ENCODE results near the gene SNX20.

SNX20 gene

DNA sequence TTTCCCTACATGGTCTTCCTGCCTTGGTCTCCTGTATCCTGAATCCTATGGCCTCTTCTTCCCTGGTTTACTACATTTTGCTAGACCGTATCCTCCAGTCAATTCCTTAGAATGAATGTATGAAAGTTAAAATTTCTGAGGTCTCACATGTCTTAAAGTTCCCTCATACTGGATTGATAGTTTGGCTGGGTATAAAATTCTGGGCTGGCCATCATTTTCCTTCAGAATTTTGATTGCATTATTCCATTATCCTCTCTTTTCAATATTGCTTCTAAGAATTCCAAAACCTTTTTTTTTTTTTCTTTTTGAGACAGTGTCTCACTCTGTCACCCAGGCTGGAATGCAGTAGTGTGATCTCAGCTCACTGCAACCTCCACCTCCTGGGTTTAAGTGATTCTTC is 23.1 kb upstream of the SNX20 start:
- no peak for DNase-seq

DNA sequence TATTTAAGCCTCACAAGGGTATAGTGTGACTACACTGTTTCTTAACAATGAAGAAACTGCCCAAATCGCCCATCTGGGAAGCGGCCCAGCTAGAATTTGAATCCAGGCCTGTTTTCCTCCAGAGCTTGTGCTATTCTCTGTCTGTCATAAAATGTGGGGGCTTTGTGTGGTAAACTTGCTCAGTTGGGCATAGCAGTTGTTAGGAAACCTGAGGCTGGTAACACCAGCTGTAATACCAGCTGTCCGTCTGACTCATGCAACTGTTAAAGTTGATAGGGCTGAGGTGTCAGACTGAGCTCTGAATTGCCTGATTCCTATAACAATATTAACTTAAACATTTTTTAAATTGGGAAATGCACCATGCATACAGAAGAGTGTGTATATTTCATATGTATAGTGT is 21.6 kb upstream of the SNX20 start:
- DNase-seq = no peak

DNA sequence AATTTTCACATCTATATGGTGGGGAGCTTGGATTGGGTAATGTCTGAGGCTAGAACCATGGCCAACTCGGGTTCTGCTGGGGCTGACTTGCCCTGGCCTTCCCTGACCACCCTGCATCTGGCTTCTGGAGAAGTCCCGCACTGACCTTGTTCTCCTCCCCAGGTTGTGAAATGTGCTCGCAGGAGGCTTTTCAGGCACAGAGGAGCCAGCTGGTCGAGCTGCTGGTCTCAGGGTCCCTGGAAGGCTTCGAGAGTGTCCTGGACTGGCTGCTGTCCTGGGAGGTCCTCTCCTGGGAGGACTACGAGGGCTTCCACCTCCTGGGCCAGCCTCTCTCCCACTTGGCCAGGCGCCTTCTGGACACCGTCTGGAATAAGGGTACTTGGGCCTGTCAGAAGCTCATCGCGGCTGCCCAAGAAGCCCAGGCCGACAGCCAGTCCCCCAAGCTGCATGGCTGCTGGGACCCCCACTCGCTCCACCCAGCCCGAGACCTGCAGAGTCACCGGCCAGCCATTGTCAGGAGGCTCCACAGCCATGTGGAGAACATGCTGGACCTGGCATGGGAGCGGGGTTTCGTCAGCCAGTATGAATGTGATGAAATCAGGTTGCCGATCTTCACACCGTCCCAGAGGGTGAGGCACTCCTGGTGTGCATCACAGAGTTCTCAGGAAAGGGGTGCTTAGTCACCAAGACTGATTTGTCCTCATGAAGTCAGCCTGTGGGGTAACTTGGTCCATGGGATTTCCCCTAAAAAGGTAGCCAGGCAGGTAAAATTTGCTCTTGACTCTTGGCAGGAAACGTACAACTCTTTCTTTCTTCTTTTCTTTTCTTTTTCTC is 18.4 kb upstream of the SNX20 start:
- DNase-seq = no peak

DNA sequence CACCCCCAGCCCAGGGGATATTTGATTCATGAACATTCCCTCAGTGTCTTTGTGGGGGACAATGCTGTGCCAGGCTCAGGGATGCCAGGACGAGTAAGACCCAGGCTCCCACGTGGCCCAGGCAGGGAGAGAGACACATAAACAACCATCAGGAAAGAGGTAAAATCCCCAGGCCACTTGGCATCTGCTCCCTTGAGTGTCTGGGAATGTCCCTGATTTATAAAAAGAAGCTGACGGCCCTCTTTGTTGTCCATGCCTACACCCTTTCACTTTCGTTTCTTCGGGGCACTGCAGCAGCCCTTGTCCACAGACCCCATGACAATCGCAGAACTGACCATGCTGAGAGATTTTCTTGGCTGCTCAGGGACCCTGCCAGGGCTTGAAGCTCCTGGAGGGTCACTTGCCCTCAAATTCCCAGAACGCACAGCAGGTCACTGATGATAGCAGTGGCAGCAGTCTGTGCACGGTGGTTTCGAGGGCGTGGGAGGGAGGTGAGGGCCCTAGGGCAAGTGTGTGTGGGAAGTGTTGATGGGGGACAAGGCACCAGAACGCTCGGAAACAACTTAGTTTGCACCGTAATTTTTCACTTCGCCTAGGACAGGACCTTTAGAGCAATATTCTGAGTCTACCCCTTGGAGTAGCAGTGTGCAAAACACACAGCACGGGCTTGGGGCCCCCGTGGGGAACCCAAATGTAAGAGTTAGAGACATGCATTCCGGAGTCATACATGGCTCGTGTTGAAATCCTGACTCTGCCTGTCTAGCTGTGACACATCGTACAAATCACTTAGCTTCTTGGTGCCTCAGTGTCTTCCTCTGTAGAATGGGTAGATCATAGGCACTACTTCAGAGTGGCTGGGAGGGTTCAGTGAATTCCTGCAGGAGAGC is 17.0 kb upstream of the SNX20 start:
- no peak for DNase-seq

DNA sequence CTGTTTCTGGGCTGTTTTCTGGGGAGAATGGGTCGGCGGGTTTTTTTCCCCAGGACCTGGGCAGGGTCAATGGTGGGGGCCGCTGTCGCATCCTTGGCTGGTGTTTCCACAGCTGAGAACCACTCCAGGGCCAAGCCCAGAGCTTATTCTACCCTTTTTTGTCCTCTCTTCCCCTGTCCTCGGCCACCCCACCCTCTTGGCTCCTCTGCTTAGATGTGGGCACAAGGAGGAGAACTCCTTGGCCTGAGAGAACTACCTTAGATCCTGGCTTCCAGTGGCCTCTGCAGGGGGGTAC is 16.3 kb upstream of the SNX20 start:
- no peak for DNase-seq

DNA sequence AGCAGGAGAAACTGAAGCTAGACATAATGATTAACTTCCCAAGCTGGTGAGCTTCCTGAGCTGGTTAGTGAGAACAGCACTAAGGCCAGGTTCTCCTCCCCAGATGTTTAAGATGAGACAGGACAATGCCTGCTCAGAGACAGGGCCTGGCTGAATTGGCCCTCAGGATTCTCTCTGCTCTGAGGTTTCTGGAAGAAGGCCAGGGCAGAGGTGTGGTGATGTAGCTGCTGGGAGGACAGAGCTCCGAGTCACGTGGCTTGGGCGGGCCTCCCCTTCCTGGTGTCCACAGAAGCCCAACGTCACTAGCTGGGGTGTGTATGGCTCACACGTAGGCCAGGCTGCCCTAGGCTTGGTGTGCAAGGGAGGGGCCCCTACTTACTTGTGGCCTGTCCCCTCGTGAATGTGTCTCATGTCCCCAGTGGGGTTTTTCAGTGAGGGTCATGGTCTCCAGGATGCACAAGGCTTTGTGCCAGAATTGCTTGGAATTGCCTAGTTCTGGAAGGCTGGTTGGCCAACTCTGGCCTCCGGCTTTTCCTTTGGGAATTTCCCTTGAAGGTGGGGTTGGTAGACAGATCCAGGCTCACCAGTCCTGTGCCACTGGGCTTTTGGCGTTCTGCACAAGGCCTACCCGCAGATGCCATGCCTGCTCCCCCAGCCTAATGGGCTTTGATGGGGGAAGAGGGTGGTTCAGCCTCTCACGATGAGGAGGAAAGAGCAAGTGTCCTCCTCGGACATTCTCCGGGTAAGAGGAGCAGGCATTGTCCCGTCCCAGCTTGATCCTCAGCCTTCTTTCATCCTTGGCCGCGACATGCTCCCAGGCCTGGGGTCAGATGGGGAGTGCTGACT is 15.7 kb upstream of the SNX20 start:
- DNase-seq = peak; percentile 22

DNA sequence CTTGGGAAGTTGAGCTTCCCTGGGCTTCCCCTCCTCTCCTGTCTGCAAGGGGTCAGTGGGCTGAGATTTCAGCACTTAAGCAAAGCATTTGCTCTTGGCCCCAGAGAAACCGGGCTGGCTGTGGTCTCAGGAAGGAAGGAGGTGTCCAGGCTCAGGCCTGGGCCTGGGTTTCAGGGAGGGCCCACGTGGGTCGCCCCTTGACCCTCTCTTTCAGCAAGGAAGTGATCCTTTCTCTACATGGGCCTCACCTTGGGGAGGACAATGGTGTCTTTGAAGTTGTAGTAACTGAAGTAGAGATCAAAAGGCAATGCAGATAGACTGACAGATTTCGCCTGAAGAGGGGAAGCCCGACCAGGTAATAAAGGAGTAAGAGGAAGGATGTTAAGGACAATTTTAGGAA is 15.0 kb upstream of the SNX20 start:
- DNase-seq = no peak

DNA sequence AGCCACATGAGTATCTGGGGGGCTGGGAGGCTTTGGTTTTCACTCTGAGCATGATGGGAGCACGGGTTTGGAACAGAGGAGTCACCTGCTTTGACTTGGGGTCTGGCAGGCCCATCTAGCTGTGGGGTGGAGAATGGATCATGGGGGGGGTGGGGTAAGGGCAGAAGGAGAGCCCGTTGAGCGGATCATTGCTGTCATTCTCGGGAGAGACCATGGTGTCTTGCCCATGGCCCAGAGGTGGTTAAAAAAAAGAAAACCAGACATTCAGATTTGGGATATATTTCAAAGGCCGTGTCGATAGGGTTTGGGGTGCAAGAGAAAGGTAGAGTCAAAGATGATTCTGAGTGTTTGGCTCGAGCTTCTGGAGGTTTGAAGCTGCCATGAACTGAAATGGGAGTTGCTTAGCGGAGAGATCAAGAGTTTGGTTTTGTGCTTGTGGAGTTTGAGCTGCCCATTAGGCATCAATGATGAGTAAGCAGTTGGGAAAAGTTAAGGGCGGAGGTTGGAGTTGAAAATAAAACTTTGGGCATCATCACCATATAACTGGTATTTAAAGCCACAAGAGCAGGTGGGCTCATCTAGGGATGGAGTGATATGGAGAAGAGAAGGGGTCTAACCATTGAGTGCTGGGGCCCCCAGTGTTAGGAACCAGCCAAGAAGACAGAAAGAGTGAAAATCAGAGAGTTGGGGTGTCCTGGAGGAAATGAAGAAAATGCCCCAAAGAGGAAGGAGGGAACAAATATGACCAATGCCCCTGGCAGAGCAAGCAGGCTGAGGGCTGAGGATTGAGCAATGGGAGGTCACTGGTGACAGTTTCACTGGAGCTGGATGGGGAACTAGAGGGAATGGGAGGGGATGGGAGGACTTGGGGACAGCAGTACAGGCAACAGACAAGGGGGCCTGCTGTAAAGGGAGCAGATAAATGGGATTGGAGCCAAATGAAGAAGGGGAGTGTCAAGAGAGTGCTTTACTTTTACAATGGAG is 14.2 kb upstream of the SNX20 start:
- DNase-seq = no peak

DNA sequence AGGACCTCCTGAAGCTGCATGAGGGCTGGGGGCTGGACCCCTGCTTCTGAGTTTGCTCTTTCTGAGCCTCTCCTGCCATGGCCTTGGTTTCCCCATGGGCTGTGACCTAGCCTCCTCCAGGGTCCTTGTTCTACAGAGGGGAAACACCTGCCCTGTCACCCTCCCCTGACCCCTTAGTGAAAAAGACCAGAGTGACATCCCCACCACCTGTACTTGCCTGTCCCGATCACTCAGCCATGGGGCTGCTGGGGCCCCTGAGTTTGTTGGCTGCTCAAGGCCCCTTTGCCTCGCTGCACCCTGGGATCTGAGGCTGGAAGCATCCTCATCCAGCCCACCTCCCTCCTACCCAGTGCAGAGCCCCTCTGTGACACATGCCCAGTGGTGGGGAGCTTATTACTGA is 13.1 kb upstream of the SNX20 start:
- no peak for DNase-seq

DNA sequence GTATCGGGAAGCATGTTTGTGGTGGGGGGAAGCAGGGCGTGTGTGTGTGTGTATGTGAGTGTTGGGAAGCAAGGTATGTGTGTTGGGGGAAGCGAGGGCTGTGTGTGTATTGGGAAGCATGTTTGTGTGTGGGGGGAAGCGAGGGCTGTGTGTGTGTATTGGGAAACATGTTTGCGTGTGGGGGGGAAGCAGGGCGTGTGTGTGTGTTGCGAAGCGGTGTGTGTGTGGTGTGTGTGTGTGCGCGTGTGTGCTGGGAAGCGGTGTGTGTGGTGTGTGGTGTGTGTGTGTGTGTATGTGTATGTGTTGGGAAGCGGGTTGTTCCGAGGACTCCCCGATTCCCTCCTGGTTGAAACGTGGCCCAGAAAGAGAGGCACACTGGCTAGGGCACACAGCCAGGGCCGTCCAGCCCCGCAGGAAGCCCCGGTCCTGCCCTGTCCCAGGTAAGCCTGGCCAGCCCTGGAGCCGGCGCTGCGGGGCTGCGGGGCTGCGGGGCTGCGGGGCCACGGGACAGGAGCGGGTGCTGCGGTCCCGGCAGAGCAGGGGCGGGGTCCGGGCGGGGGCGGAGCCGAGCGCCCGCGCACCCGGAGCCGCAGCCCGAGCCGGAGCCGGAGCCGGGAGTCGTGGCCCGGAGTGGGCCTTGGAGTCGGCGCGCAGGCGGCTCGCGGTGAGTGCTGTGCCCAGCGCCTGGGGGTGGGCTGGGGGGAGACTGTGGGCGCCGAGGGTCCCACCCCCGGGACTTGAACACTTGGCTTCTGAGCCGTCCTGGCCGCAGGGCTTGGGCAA is 12.1 kb upstream of the SNX20 start, which contains the start of gene NOD2:
Gene NOD2, plus strand, starts transcription at position 608 of the 783 bp plus-strand sequence. CDS start 5,890 bp downstream, outside the sequence.
- no peak for DNase-seq

DNA sequence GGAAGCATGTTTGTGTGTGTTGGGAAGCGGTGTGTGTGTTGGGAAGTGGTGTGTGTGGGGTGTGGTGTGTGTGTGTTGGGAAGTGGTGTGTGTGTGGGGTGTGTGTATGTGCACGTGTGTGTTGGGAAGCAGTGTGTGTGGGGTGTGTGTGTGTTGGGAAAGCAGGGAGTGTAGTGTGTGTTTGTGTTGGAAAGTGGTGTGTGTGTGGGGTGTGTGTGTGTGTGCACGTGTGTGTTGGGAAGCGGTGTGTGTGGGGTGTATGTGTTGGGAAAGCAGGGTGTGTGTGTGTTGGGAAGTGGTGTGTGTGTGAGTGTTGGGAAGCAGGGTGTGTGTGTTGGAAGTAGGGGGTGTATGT is 11.5 kb upstream of the SNX20 start:
- no peak for DNase-seq

DNA sequence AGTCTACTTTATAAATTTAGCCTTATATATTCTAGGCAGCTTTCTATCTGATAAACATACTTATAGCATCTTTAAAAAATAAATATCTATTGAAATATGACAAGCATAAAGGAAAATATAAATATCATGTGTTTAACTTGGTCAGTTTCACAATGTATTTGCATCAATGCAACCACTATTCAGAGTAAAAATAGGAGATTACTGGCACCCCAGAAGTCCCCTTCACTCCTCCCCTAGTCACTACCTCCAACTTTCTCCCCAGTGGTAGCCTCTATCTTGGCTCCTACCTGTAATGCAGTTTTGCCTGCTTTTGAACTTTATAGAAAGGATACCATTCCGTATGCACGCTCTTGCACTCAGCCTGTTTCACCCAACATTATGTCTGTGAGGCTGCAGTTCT is 9.1 kb upstream of the SNX20 start:
- no peak for DNase-seq

DNA sequence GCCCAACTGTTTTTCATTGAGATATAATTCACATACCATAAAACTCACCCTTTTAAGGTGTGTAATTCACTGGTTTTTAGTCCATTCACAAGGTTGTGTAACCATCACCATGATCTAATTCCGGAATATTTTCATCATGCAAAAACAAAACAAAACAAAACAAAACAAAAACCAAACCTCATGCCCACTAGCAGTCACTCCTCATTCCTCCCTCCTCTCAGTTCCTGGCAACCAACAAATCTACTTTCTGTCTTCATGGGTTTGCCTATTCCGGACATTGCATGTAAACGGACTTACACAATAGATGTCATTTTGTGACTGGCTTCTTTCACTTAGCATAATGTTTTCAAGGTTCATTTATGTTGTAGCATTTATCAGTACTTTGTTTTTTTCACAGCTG is 7.8 kb upstream of the SNX20 start:
- no peak for DNase-seq

DNA sequence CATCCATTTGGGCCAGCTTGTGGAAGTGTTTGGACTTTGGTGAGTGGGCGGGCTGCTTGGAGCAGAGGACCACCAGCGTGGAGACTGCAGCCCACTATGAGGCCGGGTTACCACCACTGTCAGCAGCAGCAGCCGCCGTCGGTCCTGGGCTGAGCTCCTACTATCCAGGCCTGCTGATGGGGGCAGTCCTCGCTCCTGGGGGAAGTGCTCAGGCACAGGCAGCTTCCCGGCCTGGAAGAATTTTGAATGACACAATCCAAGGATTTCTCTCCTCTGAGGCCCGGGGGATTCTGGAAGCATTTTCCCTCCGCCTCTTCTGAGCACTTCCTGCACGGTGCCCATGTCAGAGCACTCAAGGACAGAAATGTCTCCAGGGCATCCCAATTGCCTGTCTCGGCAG is 7.0 kb upstream of the SNX20 start:
- DNase-seq = no peak

DNA sequence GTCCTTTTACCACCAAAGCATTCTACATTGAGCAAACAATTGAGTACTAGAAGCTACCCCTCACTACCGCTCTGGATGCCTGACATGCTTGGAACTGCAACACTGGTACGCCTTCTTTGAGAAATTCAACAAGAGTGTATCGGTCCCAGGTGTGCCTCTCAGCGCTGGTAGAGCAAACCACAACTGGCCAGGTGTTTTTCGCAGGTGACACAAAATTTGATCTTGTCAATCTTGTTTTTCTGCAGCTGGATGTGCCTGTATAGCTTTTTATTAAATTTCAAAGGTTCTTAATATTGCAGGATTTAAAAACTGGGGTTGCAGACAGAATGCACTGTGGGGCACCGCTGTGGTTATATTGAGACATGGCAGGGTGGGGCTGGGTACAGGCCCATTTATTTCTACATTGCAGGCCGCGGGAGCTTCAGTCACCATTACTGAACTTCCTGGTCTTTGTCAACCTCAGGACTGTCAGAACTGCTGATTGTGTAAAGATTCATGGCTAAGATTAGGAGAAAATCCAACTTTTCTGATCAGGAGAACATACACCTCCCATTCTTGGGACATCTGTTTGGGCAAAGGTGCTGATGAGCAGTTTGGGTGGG is 4.5 kb upstream of the SNX20 start:
- DNase-seq = no peak

DNA sequence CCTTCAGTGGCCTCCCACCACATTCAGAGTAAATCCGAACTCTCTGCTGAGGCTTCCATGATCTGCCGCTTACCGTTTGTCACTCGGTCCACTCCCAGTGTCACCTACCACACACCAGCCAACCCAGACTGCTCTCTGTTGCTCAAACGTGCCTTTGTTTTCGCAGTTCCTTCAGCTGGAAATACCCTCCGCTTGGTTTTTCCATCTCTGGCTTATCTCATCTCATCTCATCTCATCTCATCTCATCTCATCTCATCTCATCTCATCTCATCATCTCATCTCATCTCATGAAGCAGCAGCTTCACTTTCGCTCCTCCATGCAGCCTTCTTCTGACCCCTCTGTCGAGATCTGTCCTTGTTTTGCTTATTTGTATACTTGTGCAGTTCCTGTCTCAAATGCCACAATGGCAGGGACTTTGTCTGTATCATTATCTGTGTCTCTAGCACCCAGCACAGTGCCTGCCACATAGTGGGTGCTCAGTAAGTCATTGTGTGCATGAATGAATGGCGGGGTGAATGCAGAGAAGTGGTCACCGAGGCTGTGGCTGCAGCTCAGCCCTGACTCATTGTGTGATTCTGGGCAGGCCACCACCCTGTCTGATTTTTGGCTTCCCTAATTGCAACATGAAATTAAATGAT is 3.8 kb upstream of the SNX20 start:
- DNase-seq = no peak

DNA sequence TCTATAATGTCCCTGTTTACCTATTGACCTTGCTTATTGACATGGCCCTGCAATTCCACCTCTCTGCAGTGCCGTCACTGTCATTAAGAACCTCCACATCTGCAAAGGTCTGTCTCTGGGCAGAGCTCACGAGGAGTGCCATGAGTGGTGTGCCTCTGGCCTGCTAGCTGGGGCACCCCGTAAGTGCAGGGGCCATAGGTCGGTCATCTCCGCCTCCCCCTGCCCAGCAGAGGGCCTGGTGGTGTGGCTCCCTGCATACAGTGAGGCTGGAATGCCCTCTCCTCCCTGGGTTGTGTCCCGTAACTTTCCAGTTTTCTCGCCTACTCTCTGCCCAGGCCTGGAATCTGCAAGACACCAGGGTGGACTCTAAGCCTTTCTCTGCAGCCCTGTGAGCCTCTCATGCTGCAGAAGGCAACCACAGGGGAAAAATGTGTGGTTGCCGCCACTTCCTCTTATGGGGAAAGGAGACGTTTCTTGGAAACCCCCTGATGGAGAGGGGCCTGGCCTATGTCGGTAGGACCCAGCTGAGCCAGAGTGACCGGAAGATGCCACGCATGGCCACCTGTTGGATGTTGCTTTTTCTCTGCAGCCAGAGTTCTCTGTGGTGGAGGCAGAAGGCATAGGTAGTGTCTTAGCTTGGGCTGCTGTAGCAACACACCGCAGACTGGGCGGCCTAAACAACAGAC is 2.7 kb upstream of the SNX20 start:
- DNase-seq = peak; percentile 40

DNA sequence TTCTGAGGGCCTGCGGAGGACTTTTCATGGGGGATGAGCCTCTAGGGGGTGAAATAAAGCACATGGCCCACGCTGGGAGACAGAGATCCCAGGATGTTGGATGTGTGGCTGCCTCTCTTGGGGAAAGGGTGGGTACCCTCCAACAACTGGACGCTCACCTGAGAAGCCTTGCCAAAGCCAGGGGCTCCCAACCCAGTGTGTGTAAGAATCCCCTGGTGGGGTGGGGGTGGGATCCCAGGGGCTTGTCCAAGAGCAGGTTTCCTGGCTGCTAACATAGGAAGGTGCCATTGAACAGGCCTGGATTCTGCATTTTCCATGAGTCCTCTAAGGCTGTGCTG is 587 bp downstream of the SNX20 start:
- DNase-seq = no peak

DNA sequence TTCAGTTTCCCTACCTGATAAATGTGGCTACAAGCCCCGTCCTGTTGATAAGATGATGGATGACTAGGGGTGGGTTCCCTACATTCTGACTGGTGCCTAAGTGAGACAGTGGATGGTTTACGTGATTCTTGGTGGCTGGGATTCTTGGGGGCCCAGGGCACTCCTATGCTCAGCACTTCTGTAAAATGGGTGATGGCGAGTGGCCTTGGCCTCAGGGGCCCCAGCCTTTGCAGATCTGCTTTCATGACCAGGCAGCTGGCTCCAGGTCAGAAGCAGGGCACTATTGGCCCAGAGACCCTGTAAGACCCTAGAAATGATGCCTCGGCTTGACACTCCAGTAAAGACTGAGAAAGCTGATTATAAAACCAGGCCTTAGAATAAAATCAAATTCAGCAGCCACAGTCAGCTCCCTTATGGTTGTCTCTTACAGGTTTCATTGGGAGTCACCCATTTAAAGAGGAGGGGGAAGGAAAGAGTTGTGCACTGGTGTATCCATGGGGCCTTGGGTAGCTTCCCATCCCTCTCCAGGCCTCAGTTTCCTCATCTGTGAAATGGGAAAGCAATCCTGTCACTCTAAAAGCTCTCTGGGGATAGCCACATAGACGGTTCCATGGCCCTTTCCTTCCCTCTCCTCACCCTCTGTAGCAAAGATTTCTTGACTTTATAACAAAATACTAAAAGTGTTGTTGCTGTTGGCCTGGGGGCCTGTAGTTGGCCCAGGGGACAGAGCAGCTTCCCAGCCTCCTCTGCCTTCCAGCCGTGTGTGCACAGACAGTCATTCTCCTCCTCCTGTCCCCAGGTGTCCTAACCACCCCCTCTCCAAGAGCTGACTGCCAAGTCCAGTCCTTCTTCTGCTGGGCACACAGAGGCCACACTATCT is 1.2 kb downstream of the SNX20 start:
- no peak for DNase-seq
